ENCODE measurements around the gene SRC. TPM values are rescaled to one million over a fixed set of nuclear protein-coding genes. Genes with fewer than 3 reads are reported as not detected.

The SRC gene
- total RNA-seq, 2 experiments from 2014 or later, result 2.6 to 2.7 TPM

- POLR2A ChIA-PET, result interaction anchor here (1.2 kb wide), 1 partner anchor 23 kb away, joined by 3 read pairs; no protein-coding TSS in a partner anchor
- no peak for DNase-seq
- no peaks in the 10 kb centered on the region for H3K36me3 Mint-ChIP-seq (ENCODE audit: low read depth)
- no peaks in the 10 kb centered on the region for H3K27me3 Mint-ChIP-seq
- no peak overlapping the region for H3K27ac Mint-ChIP-seq
- CTCF ChIA-PET, result no interaction called here
- H3K4me1 Mint-ChIP-seq, result no peaks in the 10 kb centered on the region
- H3K4me3 Mint-ChIP-seq, result no peak overlapping the region
- peaks cover 6% of the 10 kb centered on the region for H3K9me3 Mint-ChIP-seq
Observed at GRCh38 chr20:37454636-37455385, 108.9 kb downstream of the SRC start.

Other genes with a start within 250 kb of the SRC start
- 100 to 1,000 TPM; 168 to 179 TPM for gene RPN2, start 166.8 kb upstream of the SRC start, total RNA-seq
- gene MROH8, start 166.6 kb upstream of the SRC start, total RNA-seq, result 1 to 10 TPM; 1.7 to 2.2 TPM
- gene GHRH, start 84.3 kb upstream of the SRC start, total RNA-seq, result not detected
- gene MANBAL, start 56.5 kb upstream of the SRC start, total RNA-seq, result 1 to 10 TPM; 9.0 to 9.7 TPM
- gene NNAT, start 175.1 kb downstream of the SRC start, total RNA-seq, result not detected
- gene BLCAP, start 181.7 kb downstream of the SRC start, total RNA-seq, result 10 to 100 TPM; 37.7 to 39.4 TPM